Right lobe of liver (tissue), 4 donors: ENCODE data around the gene THADA.

Experiments
- CTCF ChIP-seq, 4 donors: fragments of 200-600 bp in 3 of 4; fragments of 450-650 bp in 1 of 4; IDR thresholded peaks; one replicate each; pipeline versions ENCODE4 v1.5.1 to v1.8.0; 2016 to 2022; ENCODE audit warnings: antibody characterized with exemption in 4 of 4, mild to moderate bottlenecking in 2 of 4
- POLR2A ChIP-seq: fragments of 450-650 bp; IDR thresholded peaks from one replicate; pipeline ENCODE4 v1.6.1; 2017; ENCODE audit warnings: antibody characterized with exemption, mild to moderate bottlenecking
- donor health status: DM: no; HTN: no; CAD: no.
- donor health status: DM: no; HTN: no; CAD: no.
- donor health status: DM: no; HTN: yes; CAD: no.

- TF ChIP-seq CTCF (IDR thresholded peaks at IDR 0.05) (no peak), POLR2A (no peak)
Observed at GRCh38 chr2:43198263-43198662, 397.6 kb downstream of the THADA start.
